SK-N-MC (cell line): ENCODE data around the gene CTR9.

ENCODE experiments used
- EZH2 ChIP-seq: fragments of 200-600 bp; sonication (generic); IDR thresholded peaks from one replicate; pipeline ENCODE4 v1.6.1; 2017; ENCODE audit warnings: antibody characterized with exemption
- FOXP2 ChIP-seq: optimal IDR thresholded peaks from 2 replicates; pipeline ENCODE3; 2011; ENCODE audit warnings: mild to moderate bottlenecking, moderate library complexity; ENCODE audit not compliant: insufficient read depth; ENCODE audit errors: extremely low read length, control extremely low read depth
- POLR2AphosphoS5 ChIP-seq: IDR thresholded peaks from 2 replicates; pipeline ENCODE4 v1.6.1; 2012; ENCODE audit warnings: mild to moderate bottlenecking, low read depth, low read length, borderline replicate concordance

GRCh38 chr11:10708131-10708530 lies 42.9 kb upstream of the CTR9 start:
- no peak for TF ChIP-seq FOXP2
- no peak for TF ChIP-seq EZH2
- TF ChIP-seq POLR2AphosphoS5 = no peak
